GM19043 (cell line): Measurements from ENCODE around the gene MEFV.

Experiments
- ATAC-seq: cut with Tn5 transposase; IDR thresholded peaks from one replicate; pipeline ENCODE4 v1.9.1; 2021; ENCODE audit warnings: low read depth; ENCODE audit not compliant: unreplicated experiment

Gene MEFV, protein sequence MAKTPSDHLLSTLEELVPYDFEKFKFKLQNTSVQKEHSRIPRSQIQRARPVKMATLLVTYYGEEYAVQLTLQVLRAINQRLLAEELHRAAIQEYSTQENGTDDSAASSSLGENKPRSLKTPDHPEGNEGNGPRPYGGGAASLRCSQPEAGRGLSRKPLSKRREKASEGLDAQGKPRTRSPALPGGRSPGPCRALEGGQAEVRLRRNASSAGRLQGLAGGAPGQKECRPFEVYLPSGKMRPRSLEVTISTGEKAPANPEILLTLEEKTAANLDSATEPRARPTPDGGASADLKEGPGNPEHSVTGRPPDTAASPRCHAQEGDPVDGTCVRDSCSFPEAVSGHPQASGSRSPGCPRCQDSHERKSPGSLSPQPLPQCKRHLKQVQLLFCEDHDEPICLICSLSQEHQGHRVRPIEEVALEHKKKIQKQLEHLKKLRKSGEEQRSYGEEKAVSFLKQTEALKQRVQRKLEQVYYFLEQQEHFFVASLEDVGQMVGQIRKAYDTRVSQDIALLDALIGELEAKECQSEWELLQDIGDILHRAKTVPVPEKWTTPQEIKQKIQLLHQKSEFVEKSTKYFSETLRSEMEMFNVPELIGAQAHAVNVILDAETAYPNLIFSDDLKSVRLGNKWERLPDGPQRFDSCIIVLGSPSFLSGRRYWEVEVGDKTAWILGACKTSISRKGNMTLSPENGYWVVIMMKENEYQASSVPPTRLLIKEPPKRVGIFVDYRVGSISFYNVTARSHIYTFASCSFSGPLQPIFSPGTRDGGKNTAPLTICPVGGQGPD

DNA sequence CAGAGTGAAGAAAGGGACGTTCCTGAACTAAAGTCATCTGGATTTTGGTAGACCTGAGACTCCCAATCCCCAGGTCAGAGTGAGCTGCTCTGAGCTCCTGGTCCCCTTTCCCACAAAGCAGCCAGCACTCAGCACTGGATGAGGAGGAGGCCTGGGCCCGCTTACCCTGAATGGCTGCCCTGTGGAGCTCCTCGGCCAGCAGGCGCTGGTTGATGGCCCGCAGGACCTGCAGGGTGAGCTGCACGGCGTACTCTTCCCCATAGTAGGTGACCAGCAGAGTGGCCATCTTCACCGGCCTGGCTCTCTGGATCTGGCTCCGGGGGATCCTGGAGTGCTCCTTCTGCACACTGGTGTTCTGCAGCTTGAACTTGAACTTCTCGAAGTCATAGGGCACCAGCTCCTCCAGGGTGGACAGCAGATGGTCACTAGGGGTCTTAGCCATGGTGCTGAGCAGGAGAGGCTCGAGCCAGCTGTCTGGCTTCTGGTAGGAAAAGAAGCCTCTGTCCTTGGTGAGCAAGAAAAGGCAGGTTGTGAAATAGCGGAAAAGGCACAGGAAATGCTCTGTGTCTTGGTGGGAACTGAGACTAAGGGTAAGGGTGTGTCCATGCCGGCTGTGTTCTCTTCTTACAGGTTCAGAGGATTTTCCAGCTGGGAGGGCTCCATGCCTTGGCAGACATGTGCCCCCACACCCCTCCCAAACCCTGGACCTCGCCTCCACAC, at the start of gene MEFV:
TSS of gene MEFV (minus strand) at position 488 of the 720 bp plus-strand sequence. CDS start at position 442, 46 bp downstream.
- no peak for ATAC-seq

DNA sequence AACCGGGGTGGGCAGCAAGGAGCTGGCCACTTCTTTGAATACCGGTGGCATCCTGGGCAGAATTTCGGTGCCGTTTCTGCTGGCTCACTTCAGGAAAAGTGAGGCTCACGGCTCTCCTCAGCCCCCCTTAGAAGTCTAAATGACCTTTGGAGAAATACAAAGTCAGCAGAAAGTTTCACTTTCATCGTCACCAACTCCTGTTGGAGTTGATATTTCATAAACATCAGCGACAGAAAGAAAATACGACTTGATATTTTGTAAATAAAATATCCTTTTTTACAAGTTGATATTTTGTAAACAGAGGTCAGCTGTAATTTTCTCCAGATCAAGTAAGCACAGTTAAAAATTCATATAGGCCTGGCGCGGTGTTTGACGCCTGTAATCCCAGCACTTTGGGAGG, 49.6 kb upstream of the MEFV start:
- ATAC-seq: no peak

DNA sequence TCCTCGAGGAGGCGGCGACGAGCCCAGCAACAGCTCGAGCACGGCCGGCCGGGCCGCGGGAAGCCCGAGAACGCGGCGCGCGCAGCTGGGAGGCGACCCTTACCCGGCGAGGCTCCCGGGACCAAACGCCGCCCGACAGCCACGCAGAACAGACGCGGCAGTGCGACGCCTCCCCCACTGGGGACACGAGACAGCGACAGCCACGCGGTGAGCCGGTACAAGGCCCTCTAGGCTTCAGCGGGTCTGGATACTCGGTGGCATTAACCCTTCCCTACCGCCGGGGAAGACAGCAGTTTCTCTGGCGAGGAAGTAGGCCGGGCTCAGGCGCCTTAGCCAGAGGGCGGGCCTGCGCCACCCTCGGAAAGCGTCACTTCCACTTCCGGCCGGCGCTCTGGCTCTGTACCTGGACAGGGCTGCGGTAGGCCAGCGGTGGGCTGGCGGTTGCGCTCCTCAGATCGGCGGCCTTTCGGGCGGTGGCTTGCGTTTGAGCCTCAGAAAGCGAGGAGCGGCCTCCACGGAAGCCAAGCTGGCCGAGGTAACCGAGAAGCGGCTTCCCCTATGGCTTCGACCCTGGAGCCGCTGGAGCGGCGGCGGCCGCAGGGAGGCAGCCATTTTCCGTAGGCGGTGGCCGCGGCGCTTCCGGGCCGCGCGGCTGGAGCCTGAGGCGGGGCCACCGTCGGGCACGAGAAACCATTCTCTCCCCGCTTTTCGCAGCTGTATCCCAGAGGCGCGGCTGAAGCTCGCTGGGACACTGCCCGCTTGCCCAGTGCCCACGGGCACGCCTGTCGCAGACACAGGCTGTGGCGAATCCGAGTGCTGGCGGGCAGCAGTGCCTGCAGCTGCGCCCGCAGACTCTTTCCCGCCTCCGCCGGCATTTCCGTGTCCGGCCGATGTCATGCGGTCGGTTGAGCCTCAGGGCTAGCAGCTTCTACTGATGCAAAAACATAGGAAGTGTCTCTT, 49.0 kb upstream of the MEFV start, which contains the start of the genes TIGD7 and ZNF75A:
TSS of gene TIGD7 (minus strand) at position 322 of the 960 bp plus-strand sequence. CDS start 4,816 bp downstream, outside the sequence.
TSS of gene ZNF75A (plus strand) at position 389 of the 960 bp plus-strand sequence. CDS start 2,932 bp downstream, outside the sequence.
- no peak for ATAC-seq

DNA sequence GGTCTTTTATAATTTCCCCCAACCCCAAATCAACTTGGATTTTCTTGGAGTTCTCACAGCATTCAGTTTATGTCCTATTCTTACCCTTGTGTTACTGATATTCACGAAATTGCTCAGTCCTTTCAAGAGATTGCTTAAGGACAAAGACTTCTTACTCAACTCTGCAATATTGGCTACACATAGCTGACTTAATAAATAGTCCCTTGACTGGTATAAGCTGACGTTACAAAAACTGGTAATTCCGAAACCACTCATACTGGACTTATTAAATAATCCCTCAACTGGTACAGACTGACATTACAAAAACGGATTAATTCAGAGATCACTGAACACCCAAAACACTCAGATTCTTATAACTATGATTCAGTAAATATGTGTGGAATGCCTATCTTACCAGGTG, 47.9 kb upstream of the MEFV start:
- ATAC-seq: no peak

DNA sequence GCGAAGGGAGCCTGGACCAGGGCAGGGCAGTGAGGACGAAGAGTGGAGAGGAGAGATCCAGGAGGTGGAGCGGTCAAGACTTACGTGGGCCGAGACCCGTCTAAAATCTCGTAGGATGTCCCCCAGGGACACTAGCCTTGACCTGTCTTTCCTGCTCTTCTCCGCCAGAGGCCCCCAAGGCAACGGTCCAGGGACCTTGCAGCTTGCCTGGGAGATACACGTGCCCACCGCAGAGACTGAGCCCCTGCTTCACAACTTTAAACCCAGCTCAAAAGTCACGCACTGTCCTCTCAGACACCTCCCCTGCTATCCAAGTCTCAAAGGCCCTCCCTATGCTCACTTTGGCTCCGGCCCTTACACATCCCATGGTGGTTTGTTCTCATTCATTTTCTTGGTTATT, 39.4 kb upstream of the MEFV start:
- no peak for ATAC-seq

DNA sequence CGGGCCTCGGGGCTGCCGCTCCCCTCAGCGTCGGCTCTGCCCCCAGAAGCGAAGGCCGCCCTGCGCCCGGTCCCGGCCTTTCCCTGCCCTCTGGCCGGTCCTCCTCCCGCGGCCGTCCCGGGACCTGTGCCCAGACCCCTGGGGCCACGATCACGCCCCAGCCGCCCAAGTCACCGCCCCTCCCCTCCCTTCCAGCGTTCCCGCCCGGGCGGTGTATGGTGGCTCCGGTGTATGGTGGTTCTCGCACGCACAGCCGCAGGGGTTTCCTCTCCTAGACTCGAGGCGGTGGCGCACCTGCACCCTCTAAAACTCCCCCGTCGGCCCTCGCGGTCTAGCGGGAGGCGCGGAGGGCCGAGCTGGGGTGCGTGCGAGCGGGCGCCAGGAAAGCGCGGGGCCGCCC, 38.8 kb upstream of the MEFV start:
- ATAC-seq: no peak

DNA sequence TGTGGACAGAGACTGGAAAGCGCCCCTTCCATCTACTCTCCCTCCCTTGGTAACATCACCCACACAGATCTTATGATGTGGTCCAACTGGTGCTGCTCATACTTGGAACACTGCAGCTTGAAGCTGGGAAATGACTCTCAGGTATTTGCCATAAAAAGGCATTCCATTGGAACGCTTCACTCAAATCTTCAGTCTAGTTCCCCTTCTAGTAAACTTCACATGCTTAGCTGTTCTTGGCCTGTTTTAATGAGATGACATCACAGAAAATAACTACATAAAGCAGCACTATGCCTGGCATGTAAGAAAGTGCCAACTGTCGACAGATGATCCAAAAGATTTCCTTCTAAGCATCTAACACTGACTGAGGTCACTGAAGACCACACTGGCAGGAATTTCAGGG, 36.2 kb upstream of the MEFV start:
- no peak for ATAC-seq

DNA sequence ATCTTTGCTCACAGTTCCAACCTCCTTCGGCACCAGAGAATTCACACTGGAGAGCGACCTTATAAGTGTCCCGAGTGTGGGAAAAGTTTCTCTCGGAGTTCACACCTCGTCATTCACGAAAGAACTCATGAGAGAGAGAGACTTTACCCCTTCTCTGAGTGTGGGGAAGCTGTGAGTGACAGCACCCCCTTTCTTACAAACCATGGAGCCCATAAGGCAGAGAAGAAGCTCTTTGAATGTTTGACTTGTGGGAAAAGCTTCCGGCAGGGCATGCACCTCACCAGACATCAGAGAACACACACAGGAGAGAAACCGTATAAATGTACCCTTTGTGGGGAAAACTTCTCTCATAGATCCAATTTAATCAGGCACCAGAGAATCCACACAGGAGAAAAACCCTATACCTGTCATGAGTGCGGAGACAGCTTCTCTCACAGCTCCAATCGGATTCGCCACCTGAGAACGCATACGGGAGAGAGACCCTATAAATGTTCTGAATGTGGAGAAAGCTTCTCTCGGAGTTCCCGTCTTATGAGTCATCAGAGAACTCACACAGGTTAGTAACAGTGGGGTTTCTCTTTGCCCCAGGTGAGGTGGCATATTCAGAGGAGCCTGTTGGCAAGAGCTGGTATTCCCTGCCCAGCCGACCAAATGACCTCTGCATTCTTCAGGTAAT, 33.7 kb upstream of the MEFV start:
- ATAC-seq: no peak

DNA sequence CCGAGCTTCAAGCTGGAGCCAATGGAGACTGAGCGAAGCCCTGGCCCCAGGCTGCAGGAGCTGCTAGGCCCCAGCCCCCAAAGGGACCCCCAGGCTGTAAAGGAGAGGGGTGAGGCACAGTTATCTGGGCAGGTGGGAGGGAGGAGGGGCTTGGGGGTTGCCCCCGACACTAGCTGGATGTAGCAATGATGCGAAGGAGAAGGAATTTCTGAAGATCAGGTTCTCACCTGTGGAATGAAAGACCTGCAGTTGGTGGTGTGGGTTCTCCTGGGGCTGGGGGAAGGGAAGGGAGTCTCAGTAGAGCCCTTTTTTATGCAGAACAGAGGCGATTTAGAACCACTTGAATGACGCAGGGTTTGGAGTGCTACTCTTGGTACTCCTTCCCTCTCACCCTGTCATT, 28.7 kb upstream of the MEFV start:
- ATAC-seq: no peak

DNA sequence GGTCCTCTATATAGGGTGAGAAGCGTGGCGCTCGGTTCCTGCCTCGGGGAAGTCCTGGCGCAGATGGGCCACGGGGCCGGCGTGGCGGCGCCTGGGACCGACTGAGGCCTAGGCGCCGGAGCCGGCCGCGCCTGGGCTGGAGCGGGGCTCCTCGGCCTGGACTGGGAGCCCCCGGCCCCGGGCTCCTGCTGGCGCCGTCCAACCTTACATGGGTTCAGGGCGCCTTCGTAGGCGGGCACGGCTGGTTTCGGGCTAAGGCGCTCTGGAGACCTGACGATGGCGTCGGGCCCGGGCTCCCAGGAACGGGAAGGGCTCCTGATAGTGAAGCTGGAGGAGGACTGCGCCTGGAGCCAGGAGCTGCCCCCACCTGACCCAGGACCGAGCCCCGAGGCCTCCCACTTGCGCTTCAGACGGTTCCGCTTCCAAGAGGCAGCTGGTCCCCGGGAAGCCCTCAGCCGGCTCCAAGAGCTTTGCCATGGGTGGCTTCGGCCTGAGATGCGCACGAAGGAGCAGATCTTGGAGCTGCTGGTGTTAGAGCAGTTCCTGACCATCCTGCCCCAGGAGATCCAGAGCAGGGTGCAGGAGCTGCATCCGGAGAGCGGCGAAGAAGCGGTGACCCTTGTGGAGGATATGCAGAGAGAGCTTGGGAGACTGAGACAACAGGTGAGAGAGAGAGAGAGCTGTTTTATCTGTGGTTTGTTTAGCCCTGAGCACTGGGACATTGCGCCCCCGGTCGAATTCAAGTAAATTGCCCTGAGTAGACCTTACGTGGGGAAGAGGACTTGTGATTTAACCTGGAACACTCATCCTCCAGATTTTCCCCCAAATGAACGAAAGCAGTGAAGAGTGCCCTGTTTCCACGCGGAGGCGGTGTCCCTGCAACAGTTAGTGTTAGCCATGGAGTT, 27.4 kb upstream of the MEFV start:
- no peak for ATAC-seq

DNA sequence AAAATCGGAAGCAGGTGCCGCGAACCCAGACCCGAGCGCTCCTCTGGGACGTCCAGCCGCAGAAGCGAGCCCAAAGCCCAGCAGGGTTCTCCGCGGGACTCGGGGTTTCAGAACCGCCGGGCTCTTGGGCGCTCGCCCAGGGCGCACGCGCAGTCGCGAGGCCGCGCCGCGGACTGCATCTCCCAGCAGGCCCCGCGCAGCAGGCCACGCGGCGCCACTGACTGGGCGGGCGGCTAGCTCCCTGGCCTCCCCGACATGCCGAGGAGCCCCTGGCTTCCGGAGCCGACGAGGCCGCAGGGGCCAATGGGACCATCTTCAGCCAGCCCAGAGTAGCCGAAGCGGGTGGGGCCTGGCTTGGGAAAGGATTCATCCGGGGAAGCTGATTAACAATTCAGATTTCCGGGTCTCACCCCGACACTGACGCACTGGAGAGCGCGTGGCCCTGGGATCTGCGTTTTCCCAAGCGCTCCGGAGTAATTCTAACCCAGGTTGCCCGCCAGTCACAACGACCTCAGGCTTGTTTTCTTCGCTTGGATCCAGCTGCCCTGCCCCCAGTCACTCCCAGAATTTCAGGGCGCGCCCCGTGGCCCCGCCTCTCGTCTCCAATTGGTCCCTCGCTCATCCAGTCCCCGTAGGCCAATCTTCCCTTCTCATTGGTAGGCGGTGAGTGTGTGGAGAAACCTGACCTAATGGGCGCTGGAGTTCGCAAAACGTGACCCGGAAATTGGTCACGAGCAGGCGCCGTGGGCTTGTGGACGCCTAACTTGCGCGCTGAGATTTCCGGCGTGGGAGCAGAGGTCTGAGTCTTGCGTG, 26.5 kb upstream of the MEFV start, which contains the start of gene ZNF263:
TSS of gene ZNF263 (plus strand) at position 762 of the 813 bp plus-strand sequence. CDS start 328 bp downstream, outside the sequence.
- ATAC-seq: peak; percentile 75

DNA sequence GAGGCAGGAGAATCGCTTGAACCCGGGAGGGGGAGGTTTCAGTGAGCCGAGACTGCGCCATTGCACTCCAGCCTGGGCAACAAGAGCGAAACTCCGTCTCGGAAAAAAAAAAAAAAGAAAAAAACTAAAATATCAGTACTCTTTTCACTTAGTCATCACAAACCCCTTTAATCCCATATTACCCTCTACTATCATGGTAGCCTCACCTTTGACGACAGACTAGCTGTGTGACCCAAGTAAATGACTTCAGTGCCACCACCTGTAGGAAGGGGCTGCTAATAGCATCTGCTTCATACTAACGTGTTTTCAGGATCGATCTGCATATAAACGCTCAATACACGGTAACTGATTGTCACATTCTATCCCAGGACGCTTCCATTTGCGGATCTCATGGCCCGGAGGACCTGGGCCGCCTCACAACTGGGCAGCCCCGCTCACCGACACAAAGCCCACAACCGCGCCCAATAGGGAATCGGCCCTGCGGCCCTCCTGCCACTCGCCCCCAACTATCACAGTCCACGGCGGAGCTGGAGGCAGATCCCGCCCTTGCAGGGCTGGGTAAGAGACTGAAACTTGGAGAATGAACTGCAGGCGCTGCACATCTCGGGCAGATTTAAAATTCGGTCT, 25.8 kb upstream of the MEFV start:
- peak; percentile 16 for ATAC-seq

DNA sequence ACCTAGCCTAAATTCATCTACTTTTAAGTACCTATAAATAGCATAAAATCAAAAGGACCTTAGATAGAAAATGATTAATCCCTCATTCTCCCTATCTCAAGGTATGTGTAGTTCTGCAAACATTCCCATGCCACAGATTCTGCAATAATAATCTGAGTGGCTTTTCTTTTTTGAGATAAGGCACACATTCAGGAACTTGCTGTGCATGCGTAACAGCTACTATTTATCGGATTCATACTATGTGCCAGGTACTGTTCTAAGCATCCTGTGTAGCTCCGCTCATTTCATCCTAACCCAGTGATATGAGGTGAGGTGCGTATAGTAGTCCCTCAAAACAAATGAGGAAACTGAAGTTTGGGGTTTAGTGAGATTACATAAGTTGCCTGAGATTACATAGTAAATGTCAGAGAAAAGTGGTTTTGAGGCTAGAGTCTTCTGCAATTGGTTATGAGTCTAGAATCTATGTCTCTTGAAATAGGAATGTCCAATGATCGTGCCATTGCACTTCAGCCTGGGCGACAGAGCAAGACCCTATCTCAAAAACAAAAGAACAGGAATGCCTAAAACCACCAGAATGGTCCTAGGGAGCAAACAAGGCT, 24.9 kb upstream of the MEFV start:
- no peak for ATAC-seq

DNA sequence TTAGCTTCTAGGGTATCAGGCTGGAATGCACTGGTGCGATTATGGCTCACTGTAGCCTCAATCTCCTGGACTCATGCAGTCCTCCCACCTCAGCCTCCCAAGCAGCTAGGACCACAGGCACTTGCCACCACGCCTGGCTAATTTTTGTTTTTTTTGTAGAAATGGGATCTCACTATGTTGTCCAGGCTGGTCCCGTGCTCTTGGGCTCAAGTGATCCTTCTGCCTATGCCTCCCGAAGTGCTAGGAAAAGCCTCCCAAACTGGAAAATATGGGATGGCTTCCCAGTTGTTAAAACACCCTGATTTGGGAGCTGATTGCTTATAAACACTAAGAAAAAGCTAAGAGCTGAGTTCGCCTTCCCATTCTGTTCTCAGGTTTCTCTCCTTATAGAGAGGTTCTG, 20.2 kb upstream of the MEFV start:
- ATAC-seq: no peak

DNA sequence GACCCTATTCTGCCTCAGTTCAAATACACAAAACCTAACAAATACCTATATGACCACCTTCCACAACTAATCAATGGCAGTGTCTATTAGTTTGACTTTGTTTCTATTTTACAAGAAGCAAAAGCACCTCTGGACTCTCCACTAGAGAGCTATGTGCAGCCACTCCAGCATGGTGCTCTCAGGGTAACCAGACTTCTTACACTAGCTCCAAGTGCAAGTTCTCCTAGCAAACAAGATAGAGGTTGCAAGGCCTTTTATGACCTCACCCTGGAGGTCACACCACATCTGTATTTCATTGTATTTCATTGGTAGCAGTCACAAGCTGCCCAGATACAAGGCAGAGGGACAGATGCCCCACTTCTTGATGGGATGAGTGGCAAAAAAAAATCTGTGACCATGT, 18.5 kb upstream of the MEFV start:
- no peak for ATAC-seq

DNA sequence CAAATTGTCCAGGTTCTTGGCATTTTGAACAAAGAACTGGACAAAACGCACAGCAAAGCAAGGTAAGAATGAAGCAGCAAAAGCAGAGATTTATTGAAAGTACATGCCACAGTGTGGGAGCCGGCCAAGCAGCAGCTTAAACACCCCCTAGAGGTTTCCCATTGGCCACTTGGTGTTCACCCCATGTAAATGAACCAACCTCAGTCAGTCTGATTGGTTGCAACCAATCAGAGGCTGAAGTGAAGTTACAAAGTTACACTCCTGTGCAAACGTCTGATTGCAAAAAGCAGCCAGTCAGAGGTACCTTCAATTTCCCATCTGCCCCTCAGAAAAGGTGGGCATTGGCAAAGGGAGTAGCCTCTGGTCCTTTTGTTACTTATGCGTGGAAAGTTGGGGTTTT, 18.1 kb upstream of the MEFV start:
- ATAC-seq: no peak
